ENCODE data around the gene PTGS2.
"Not testable (repeated sequence)": the region's sequence is repeated elsewhere in the genome, so short reads cannot be mapped to it uniquely, and the experiment has no call there.

Gene PTGS2

GRCh38 chr1:186681121-186681520, 898 bp upstream of the PTGS2 start:
- Mint-ChIP-seq H3K27me3 (peaks cover 59% of the 10 kb centered on the region), H3K9me3 (no peaks in the 10 kb centered on the region), H3K36me3 (ENCODE audit: low read depth) (no peaks in the 10 kb centered on the region), H3K4me3 (peak overlapping the region; percentile 85), H3K4me1 (ENCODE audit: low read depth) (peaks cover 20% of the 10 kb centered on the region), H3K27ac (no peak overlapping the region)

- no peaks in the 10 kb centered on the region for H3K9me3 Mint-ChIP-seq
- H3K36me3 Mint-ChIP-seq (ENCODE audit: low read depth) = no peaks in the 10 kb centered on the region
- peaks cover 20% of the 10 kb centered on the region for H3K4me1 Mint-ChIP-seq (ENCODE audit: low read depth)
- peak overlapping the region; percentile 85 for H3K4me3 Mint-ChIP-seq
- H3K27me3 Mint-ChIP-seq = peaks cover 55% of the 10 kb centered on the region
- H3K27ac Mint-ChIP-seq = no peak overlapping the region
These were observed 339 bp downstream of the PTGS2 start for GRCh38 chr1:186679924-186680244.

GRCh38 chr1:186678155-186678554, 2.1 kb downstream of the PTGS2 start:
- Mint-ChIP-seq H3K27ac (no peak overlapping the region), H3K27me3 (peaks cover 48% of the 10 kb centered on the region), H3K4me1 (ENCODE audit: low read depth) (peaks cover 14% of the 10 kb centered on the region), H3K36me3 (ENCODE audit: low read depth) (no peaks in the 10 kb centered on the region), H3K9me3 (no peaks in the 10 kb centered on the region), H3K4me3 (no peak overlapping the region)

- H3K9me3 Mint-ChIP-seq = no peaks in the 10 kb centered on the region
- no peaks in the 10 kb centered on the region for H3K4me1 Mint-ChIP-seq (ENCODE audit: low read depth)
- H3K27ac Mint-ChIP-seq = no peak overlapping the region
- peaks cover 14% of the 10 kb centered on the region for H3K27me3 Mint-ChIP-seq
- no peak overlapping the region for H3K4me3 Mint-ChIP-seq
- no peaks in the 10 kb centered on the region for H3K36me3 Mint-ChIP-seq (ENCODE audit: low read depth)
These were observed 7.6 kb downstream of the PTGS2 start for GRCh38 chr1:186672596-186672995.

- Mint-ChIP-seq H3K4me1 (ENCODE audit: low read depth) (no peaks in the 10 kb centered on the region), H3K4me3 (no peak overlapping the region), H3K27me3 (peaks cover 14% of the 10 kb centered on the region), H3K27ac (no peak overlapping the region), H3K9me3 (no peaks in the 10 kb centered on the region), H3K36me3 (ENCODE audit: low read depth) (no peaks in the 10 kb centered on the region)
These were observed 8.1 kb downstream of the PTGS2 start for GRCh38 chr1:186672131-186672530.

- Mint-ChIP-seq H3K9me3 (no peaks in the 10 kb centered on the region), H3K4me1 (ENCODE audit: low read depth) (no peaks in the 10 kb centered on the region), H3K27me3 (peaks cover 12% of the 10 kb centered on the region), H3K27ac (no peak overlapping the region), H3K36me3 (ENCODE audit: low read depth) (no peaks in the 10 kb centered on the region), H3K4me3 (no peak overlapping the region)
These were observed 8.9 kb downstream of the PTGS2 start for GRCh38 chr1:186671136-186671825.

GRCh38 chr1:186670297-186671135, 9.7 kb downstream of the PTGS2 start:
- Mint-ChIP-seq H3K4me1 (ENCODE audit: low read depth) (no peaks in the 10 kb centered on the region), H3K27ac (no peak overlapping the region), H3K36me3 (ENCODE audit: low read depth) (no peaks in the 10 kb centered on the region), H3K27me3 (peaks cover 11% of the 10 kb centered on the region), H3K4me3 (no peak overlapping the region), H3K9me3 (no peaks in the 10 kb centered on the region)

GRCh38 chr1:186669784-186670183, 10.4 kb downstream of the PTGS2 start:
- Mint-ChIP-seq H3K27me3 (peaks cover 11% of the 10 kb centered on the region), H3K27ac (peak overlapping the region; percentile 62)
- H3K36me3 Mint-ChIP-seq (ENCODE audit: low read depth); H3K9me3 Mint-ChIP-seq; H3K4me1 Mint-ChIP-seq (ENCODE audit: low read depth); H3K4me3 Mint-ChIP-seq: not testable (repeated sequence)

- H3K4me3 Mint-ChIP-seq; H3K27me3 Mint-ChIP-seq; H3K4me1 Mint-ChIP-seq (ENCODE audit: low read depth); H3K36me3 Mint-ChIP-seq (ENCODE audit: low read depth); H3K9me3 Mint-ChIP-seq; H3K27ac Mint-ChIP-seq: not testable (repeated sequence)
These were observed 16.0 kb downstream of the PTGS2 start for GRCh38 chr1:186664217-186664616.

- Mint-ChIP-seq H3K27ac (no peak overlapping the region), H3K27me3 (no peaks in the 10 kb centered on the region), H3K4me3 (no peak overlapping the region), H3K36me3 (ENCODE audit: low read depth) (no peaks in the 10 kb centered on the region), H3K9me3 (peaks cover 8% of the 10 kb centered on the region), H3K4me1 (ENCODE audit: low read depth) (no peaks in the 10 kb centered on the region)
These were observed 17.5 kb downstream of the PTGS2 start for GRCh38 chr1:186662752-186663151.

- Mint-ChIP-seq H3K27me3 (no peaks in the 10 kb centered on the region), H3K27ac (no peak overlapping the region), H3K4me1 (ENCODE audit: low read depth) (no peaks in the 10 kb centered on the region), H3K4me3 (no peak overlapping the region), H3K9me3 (peaks cover 12% of the 10 kb centered on the region), H3K36me3 (ENCODE audit: low read depth) (no peaks in the 10 kb centered on the region)
These were observed 20.3 kb downstream of the PTGS2 start for GRCh38 chr1:186659890-186660341.

GRCh38 chr1:186658999-186659398, 21.2 kb downstream of the PTGS2 start:
- H3K4me3 Mint-ChIP-seq = no peak overlapping the region
- no peak overlapping the region for H3K27ac Mint-ChIP-seq
- H3K36me3 Mint-ChIP-seq (ENCODE audit: low read depth) = no peaks in the 10 kb centered on the region
- no peaks in the 10 kb centered on the region for H3K27me3 Mint-ChIP-seq
- H3K4me1 Mint-ChIP-seq (ENCODE audit: low read depth) = no peaks in the 10 kb centered on the region
- peaks cover 12% of the 10 kb centered on the region for H3K9me3 Mint-ChIP-seq

GRCh38 chr1:186657481-186657880, 22.7 kb downstream of the PTGS2 start:
- H3K27me3 Mint-ChIP-seq = peaks cover 3% of the 10 kb centered on the region
- no peaks in the 10 kb centered on the region for H3K4me1 Mint-ChIP-seq (ENCODE audit: low read depth)

GRCh38 chr1:186655876-186656275, 24.3 kb downstream of the PTGS2 start:
- Mint-ChIP-seq H3K27me3 (peaks cover 3% of the 10 kb centered on the region), H3K4me3 (no peak overlapping the region), H3K27ac (no peak overlapping the region), H3K9me3 (peaks cover 8% of the 10 kb centered on the region), H3K36me3 (ENCODE audit: low read depth) (no peaks in the 10 kb centered on the region), H3K4me1 (ENCODE audit: low read depth) (no peaks in the 10 kb centered on the region)

More at GRCh38 chr1:186657481-186657880, 22.7 kb downstream of the PTGS2 start:
- Mint-ChIP-seq H3K4me3 (no peak overlapping the region), H3K27ac (no peak overlapping the region), H3K9me3 (peaks cover 8% of the 10 kb centered on the region), H3K36me3 (ENCODE audit: low read depth) (no peaks in the 10 kb centered on the region)

GRCh38 chr1:186654741-186655140, 25.5 kb downstream of the PTGS2 start:
- peaks cover 3% of the 10 kb centered on the region for H3K27me3 Mint-ChIP-seq
- H3K36me3 Mint-ChIP-seq (ENCODE audit: low read depth) = no peaks in the 10 kb centered on the region
- H3K9me3 Mint-ChIP-seq = peaks cover 8% of the 10 kb centered on the region
- H3K27ac Mint-ChIP-seq = no peak overlapping the region
- H3K4me1 Mint-ChIP-seq (ENCODE audit: low read depth) = no peaks in the 10 kb centered on the region
- no peak overlapping the region for H3K4me3 Mint-ChIP-seq

Measured in stimulated activated naive CD8-positive, alpha-beta T cell treated with anti-CD3 and anti-CD28 coated beads, Interleukin-15, Interleukin-2, amounts not matched to agents 100 ng/mL and 50 ng/mL, for 24 hours (primary cell).